ENCODE data around the gene GTPBP1. TPM values are rescaled to one million over a fixed set of nuclear protein-coding genes. Genes with fewer than 3 reads are reported as not detected.

Gene GTPBP1
- total RNA-seq, 1 experiment from 2014 or later, result 79.1 TPM

DNA sequence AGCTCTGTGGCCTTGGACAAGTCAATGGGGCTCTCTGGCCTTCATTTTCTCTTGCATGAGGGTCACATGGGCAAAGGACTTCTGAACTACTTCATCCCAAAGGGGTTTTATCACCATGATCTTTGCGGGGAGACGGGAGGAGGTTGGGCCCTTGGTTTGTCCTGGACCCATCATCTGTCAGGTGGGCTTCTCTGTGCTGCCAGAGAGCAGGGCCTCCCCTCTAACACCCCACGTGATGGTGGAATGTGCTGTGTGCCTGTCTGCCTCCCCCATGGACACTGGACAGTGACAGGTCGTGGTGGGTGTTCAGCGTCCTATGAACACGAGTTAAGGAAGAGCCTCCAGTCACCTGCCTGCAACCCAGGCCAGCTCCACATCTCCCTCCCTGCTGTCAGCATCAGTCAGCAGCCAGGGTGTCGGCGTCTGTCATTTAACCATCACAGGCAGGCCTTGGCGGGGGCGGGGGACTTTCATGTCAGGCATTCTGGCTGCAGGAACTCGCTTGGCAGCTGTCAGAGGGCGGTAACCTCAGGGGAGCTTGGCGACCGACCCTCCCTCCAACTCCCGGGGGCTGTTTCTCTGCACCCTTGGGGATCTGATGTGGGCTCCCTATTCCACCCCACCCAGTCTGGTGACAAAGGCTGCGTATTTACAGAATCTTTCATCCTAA, 52.7 kb downstream of the GTPBP1 start:
- Mint-ChIP-seq H3K9me3 (ENCODE audit: low read depth, unreplicated experiment) (no peaks in the 10 kb centered on the region), H3K4me3 (ENCODE audit: low read depth, unreplicated experiment) (no peak overlapping the region), H3K4me1 (ENCODE audit: low read depth, unreplicated experiment) (peaks cover 21% of the 10 kb centered on the region), H3K27me3 (ENCODE audit: unreplicated experiment) (no peaks in the 10 kb centered on the region), H3K27ac (ENCODE audit: unreplicated experiment) (no peak overlapping the region), H3K36me3 (ENCODE audit: insufficient read depth, unreplicated experiment) (peaks cover 31% of the 10 kb centered on the region)
- no TSS peak for BruUV-seq (replicated peaks)
- CTCF ChIA-PET, result interaction anchor here (0.6 to 0.7 kb wide), 2 partner anchors 11 to 177 kb away, joined by 3 read pairs; no protein-coding TSS in a partner anchor
- intact Hi-C loops (cut with micrococcal nuclease; ENCODE audit: unreplicated experiment), result no loop called here
- DNase-seq, result no peak
- TF ChIP-seq, protein P1, sequence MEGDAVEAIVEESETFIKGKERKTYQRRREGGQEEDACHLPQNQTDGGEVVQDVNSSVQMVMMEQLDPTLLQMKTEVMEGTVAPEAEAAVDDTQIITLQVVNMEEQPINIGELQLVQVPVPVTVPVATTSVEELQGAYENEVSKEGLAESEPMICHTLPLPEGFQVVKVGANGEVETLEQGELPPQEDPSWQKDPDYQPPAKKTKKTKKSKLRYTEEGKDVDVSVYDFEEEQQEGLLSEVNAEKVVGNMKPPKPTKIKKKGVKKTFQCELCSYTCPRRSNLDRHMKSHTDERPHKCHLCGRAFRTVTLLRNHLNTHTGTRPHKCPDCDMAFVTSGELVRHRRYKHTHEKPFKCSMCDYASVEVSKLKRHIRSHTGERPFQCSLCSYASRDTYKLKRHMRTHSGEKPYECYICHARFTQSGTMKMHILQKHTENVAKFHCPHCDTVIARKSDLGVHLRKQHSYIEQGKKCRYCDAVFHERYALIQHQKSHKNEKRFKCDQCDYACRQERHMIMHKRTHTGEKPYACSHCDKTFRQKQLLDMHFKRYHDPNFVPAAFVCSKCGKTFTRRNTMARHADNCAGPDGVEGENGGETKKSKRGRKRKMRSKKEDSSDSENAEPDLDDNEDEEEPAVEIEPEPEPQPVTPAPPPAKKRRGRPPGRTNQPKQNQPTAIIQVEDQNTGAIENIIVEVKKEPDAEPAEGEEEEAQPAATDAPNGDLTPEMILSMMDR (IDR thresholded peaks at IDR 0.05; ENCODE audit: unreplicated experiment), result no peak

DNA sequence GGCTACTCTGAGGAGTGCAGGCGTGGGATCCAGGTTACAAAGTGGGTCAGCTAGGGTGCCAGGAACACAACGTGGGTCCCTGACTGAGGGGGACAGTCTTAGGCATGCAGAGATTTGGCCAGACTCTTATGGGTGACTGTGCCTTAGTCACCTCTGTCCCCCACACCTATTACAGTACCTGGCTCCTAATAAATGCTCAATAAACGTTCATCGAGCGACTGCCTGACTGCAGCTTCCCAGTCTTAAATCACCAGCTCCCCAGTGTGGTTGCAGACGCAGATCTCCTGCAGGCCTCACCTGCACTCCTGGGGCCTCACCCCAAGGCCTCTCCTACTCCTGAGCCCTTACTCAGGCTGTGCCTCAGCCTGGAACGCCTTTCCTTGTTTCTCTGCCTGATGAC, 53.3 kb downstream of the GTPBP1 start:
- intact Hi-C loops (cut with micrococcal nuclease; ENCODE audit: unreplicated experiment), result no loop called here
- Mint-ChIP-seq H3K9me3 (ENCODE audit: low read depth, unreplicated experiment) (no peaks in the 10 kb centered on the region), H3K27ac (ENCODE audit: unreplicated experiment) (no peak overlapping the region), H3K4me1 (ENCODE audit: low read depth, unreplicated experiment) (peaks cover 15% of the 10 kb centered on the region), H3K36me3 (ENCODE audit: insufficient read depth, unreplicated experiment) (peaks cover 26% of the 10 kb centered on the region), H3K27me3 (ENCODE audit: unreplicated experiment) (no peaks in the 10 kb centered on the region), H3K4me3 (ENCODE audit: low read depth, unreplicated experiment) (no peak overlapping the region)
- no TSS peak for BruUV-seq (replicated peaks)
- DNase-seq, result no peak
- CTCF ChIA-PET, result interaction anchor here (0.6 to 0.7 kb wide), 2 partner anchors 10 to 177 kb away, joined by 3 read pairs; no protein-coding TSS in a partner anchor
- TF ChIP-seq, protein P1 (IDR thresholded peaks at IDR 0.05; ENCODE audit: unreplicated experiment), result no peak

DNA sequence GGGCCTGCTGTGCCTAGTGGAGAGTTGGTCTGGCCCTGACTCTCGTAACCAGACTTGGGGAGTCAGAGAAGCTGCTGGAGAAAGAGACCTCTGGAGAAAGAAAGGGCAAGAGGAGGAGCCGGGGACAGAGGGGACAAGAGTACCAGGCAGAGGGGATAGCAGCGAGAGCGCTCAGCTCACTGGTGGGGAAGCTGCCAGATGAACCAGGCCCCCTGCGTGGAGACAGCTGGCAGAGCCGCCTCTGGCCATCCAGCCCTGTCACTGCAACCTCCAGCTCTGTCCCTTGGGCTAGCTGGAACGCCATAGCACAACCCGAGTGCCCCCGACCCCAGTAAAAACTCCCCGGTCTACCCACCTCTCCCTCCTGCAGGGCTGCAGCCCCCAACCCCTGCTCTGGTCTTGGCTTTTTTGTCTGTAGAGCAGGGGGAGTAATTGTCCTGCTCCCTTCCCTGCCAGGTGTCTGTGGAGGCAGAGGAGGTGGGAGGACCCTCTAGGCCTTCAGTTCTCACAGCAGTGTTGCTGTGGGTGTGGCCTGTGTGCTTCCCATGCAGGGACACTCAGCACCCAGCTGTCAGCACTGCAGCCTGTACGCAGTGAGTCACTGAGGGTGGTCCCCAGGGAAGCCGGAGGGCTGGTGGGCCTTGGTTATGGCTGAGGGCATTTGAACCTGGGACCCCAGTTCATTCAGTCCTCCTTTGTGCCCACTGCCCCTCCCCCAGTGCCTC, 54.9 kb downstream of the GTPBP1 start:
- TF ChIP-seq, protein P1 (IDR thresholded peaks at IDR 0.05; ENCODE audit: unreplicated experiment), result no peak
- no peak overlapping the region for H3K4me3 Mint-ChIP-seq (ENCODE audit: low read depth, unreplicated experiment)
- peaks cover 12% of the 10 kb centered on the region for H3K36me3 Mint-ChIP-seq (ENCODE audit: insufficient read depth, unreplicated experiment)
- no TSS peak for BruUV-seq (replicated peaks)
- CTCF ChIA-PET, result interaction anchor here (0.8 kb wide), 1 partner anchor 8 kb away, joined by 3 read pairs; no protein-coding TSS in a partner anchor
- DNase-seq, result no peak
- no peaks in the 10 kb centered on the region for H3K9me3 Mint-ChIP-seq (ENCODE audit: low read depth, unreplicated experiment)
- H3K27me3 Mint-ChIP-seq (ENCODE audit: unreplicated experiment), result no peaks in the 10 kb centered on the region
- no peak overlapping the region for H3K27ac Mint-ChIP-seq (ENCODE audit: unreplicated experiment)
- intact Hi-C loops (cut with micrococcal nuclease; ENCODE audit: unreplicated experiment), result loop anchor here (10.0 kb wide), 1 partner anchor 94 kb away; no protein-coding TSS in a partner anchor
- H3K4me1 Mint-ChIP-seq (ENCODE audit: low read depth, unreplicated experiment), result no peaks in the 10 kb centered on the region

DNA sequence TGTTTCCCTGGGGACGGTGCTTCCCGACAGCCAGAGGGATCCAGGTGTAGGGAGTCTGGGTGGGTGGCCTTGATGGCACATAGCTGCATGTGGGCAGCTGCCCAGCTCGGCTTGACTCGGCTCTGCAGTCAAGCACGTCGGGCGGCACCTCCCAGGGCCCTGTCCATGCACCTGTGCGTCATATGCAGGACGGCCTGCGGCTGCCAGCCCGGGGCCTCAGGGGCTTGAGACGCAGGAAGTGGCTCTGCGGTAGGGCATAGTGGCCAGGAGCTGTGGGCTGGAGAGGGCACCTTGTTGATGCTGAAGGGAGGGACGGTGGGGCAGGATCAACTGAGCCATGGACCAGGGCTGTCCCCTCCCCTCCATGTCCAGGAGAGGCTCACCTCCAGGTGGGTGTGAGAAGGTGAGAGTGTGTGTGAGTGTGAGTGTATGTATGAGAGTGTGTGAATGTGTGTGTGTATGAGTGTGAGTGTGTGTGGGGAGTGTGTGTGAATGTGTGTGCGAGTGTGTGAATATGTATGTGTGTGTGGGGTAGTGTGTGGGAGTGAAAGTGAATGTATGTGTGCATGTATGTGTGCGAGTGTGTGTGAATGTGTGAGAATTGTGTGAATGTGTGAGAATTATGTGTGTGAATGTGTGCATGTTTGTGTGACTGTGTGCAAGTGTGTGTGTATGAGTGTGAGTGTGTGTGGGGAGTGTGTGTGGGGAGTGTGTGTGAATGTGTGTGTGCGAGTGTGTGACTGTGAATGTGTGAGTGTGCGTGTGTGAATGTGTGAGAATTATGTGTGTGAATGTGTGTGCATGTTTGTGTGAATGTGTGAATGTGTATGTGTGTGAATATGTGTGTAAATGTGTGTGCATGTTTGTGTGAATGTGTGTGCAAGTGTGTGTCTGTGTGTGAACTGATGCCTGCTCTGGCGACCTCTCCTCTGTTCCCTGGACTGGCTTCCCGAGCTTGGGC, 55.7 kb downstream of the GTPBP1 start:
- no peaks in the 10 kb centered on the region for H3K9me3 Mint-ChIP-seq (ENCODE audit: low read depth, unreplicated experiment)
- DNase-seq, result no peak
- H3K4me3 Mint-ChIP-seq (ENCODE audit: low read depth, unreplicated experiment), result no peak overlapping the region
- H3K4me1 Mint-ChIP-seq (ENCODE audit: low read depth, unreplicated experiment), result no peaks in the 10 kb centered on the region
- H3K36me3 Mint-ChIP-seq (ENCODE audit: insufficient read depth, unreplicated experiment), result peaks cover 4% of the 10 kb centered on the region
- H3K27ac Mint-ChIP-seq (ENCODE audit: unreplicated experiment), result no peak overlapping the region
- H3K27me3 Mint-ChIP-seq (ENCODE audit: unreplicated experiment), result no peaks in the 10 kb centered on the region
- TF ChIP-seq, protein P1 (IDR thresholded peaks at IDR 0.05; ENCODE audit: unreplicated experiment), result no peak
- no TSS peak for BruUV-seq (replicated peaks)
- intact Hi-C loops (cut with micrococcal nuclease; ENCODE audit: unreplicated experiment), result loop anchor here (10.0 kb wide), 1 partner anchor 93 kb away; no protein-coding TSS in a partner anchor
- CTCF ChIA-PET, result no interaction called here

All from Calu3 (cell line).